BE2C (cell line): ENCODE results near the gene KBTBD3. TPM values are rescaled to one million over a fixed set of nuclear protein-coding genes. Genes with fewer than 3 reads are reported as not detected.
A peak's percentile ranks its signal among the peaks of the same experiment; 100 is the strongest.

ENCODE experiments used
- DNase-seq: peaks from one replicate; pipeline ENCODE4 v3.0.0-alpha.2; 2020
- H3K27me3 ChIP-seq: fragments of 250-450 bp; sonication (Bioruptor Pico); 2 replicates; pipeline ENCODE4 v1.5.1; 2020; ENCODE audit warnings: mild to moderate bottlenecking
- H3K36me3 ChIP-seq: fragments of 250-450 bp; sonication (Bioruptor Pico); 2 replicates; pipeline ENCODE4 v1.5.1; 2020; ENCODE audit warnings: mild to moderate bottlenecking
- H3K4me1 ChIP-seq: fragments of 250-450 bp; sonication (Bioruptor Pico); 2 replicates; pipeline ENCODE4 v1.5.1; 2020
- H3K4me3 ChIP-seq: 2 replicates; pipeline ENCODE4 v1.5.1; 2011; ENCODE audit warnings: low read depth, low read length
- H3K9me3 ChIP-seq: fragments of 250-450 bp; sonication (Bioruptor Pico); 2 replicates; pipeline ENCODE4 v1.5.1; 2020
- CTCF ChIP-seq: IDR thresholded peaks from 2 replicates; pipeline ENCODE4 v1.5.1; 2012; ENCODE audit warnings: mild to moderate bottlenecking, low read depth, low read length
- polyA plus RNA-seq: library from polyadenylated mRNA; unstranded; fragments of >200 nt; gene quantifications from one replicate; pipeline ENCODE4 v1.2.1, GENCODE V29; 2012; ENCODE audit warnings: low read depth, missing spikeins; ENCODE audit not compliant: insufficient read length, insufficient read depth

KBTBD3 gene
- polyA plus RNA-seq: 4.2 TPM

GRCh38 chr11:106076919-106077608, at the start of gene KBTBD3:
Gene KBTBD3, minus strand, starts transcription at chr11:106077347. Its CDS starts 18,250 bp downstream, at chr11:106059097.
- no peaks in the 10 kb centered on the region for H3K27me3 ChIP-seq
- H3K36me3 ChIP-seq: peaks cover 24% of the 10 kb centered on the region
- peak; percentile 99 for DNase-seq
- TF ChIP-seq CTCF: peak; percentile 61
- no peaks in the 10 kb centered on the region for H3K9me3 ChIP-seq
- H3K4me1 ChIP-seq: no peaks in the 10 kb centered on the region
- peak within 1 kb of the TSS; percentile 87 for H3K4me3 ChIP-seq

- Histone ChIP-seq H3K4me1 (no peaks in the 10 kb centered on the region; the same call in 1 of the 2 replicates), H3K36me3 (no peaks in the 10 kb centered on the region), H3K9me3 (no peaks in the 10 kb centered on the region), H3K27me3 (peaks cover 11% of the 10 kb centered on the region), H3K4me3 (no peak overlapping the region)
- DNase-seq: no peak
- no peak for TF ChIP-seq CTCF
These were observed 44.6 kb upstream of the KBTBD3 start for GRCh38 chr11:106121570-106122320.

GRCh38 chr11:106105986-106106385, 28.8 kb upstream of the KBTBD3 start:
- H3K4me1 ChIP-seq: no peaks in the 10 kb centered on the region
- no peaks in the 10 kb centered on the region for H3K9me3 ChIP-seq
- no peak overlapping the region for H3K4me3 ChIP-seq
- no peaks in the 10 kb centered on the region for H3K27me3 ChIP-seq
- TF ChIP-seq CTCF: no peak
- no peaks in the 10 kb centered on the region for H3K36me3 ChIP-seq
- DNase-seq: no peak

- Histone ChIP-seq H3K9me3 (no peaks in the 10 kb centered on the region), H3K4me3 (no peak overlapping the region), H3K36me3 (peaks cover 14% of the 10 kb centered on the region), H3K4me1 (no peaks in the 10 kb centered on the region), H3K27me3 (no peaks in the 10 kb centered on the region)
- TF ChIP-seq CTCF: no peak
- no peak for DNase-seq
These were observed 24.7 kb upstream of the KBTBD3 start for GRCh38 chr11:106101819-106102218.

- Histone ChIP-seq H3K36me3 (peaks cover 19% of the 10 kb centered on the region), H3K27me3 (no peaks in the 10 kb centered on the region), H3K4me1 (no peaks in the 10 kb centered on the region), H3K4me3 (no peak overlapping the region), H3K9me3 (no peaks in the 10 kb centered on the region)
- DNase-seq: no peak
- no peak for TF ChIP-seq CTCF
These were observed 24.2 kb upstream of the KBTBD3 start for GRCh38 chr11:106101370-106101769.

- Histone ChIP-seq H3K4me1 (no peaks in the 10 kb centered on the region), H3K36me3 (peaks cover 42% of the 10 kb centered on the region), H3K9me3 (no peaks in the 10 kb centered on the region), H3K4me3 (no peak overlapping the region), H3K27me3 (no peaks in the 10 kb centered on the region)
- DNase-seq: no peak
- no peak for TF ChIP-seq CTCF
These were observed 21.9 kb upstream of the KBTBD3 start for GRCh38 chr11:106098893-106099553.
